Left renal pelvis (tissue), 4 donors: ENCODE measurements around the gene COPG1. TPM values are rescaled to one million over a fixed set of nuclear protein-coding genes. Genes with fewer than 3 reads are reported as not detected.

ENCODE experiments used
- DNase-seq, 4 donors: peaks; one replicate each; pipeline ENCODE4 v3.0.0-alpha.2; 2013; ENCODE audit warnings: low read depth in 4 of 4, low spot score in 3 of 4
- polyA plus RNA-seq, 4 donors: library from polyadenylated mRNA; unstranded; fragments of 120-200 nt; gene quantifications; one replicate each; pipeline ENCODE4 v1.2.1, GENCODE V29; 2013; ENCODE audit not compliant: insufficient read length in 4 of 4

The COPG1 gene
- polyA plus RNA-seq, 4 donors = 150 to 170 (median 154) TPM

GRCh38 chr3:129278966-129279906 lies 29.8 kb downstream of the COPG1 start:
- DNase-seq = peak in 3 of 4 donors; percentile 24 to 44 (median 30)

- no peak for DNase-seq
Observed at GRCh38 chr3:129280183-129280582, 30.8 kb downstream of the COPG1 start.

- no peak for DNase-seq
Observed at GRCh38 chr3:129281726-129282125, 32.3 kb downstream of the COPG1 start.

- DNase-seq = no peak
Observed at GRCh38 chr3:129282727-129283327, 33.4 kb downstream of the COPG1 start.

- DNase-seq = no peak
Observed at GRCh38 chr3:129286081-129286480, 36.7 kb downstream of the COPG1 start.

- no peak for DNase-seq
Observed at GRCh38 chr3:129288446-129288845, 39.0 kb downstream of the COPG1 start.

GRCh38 chr3:129289201-129289921 lies 40.0 kb downstream of the COPG1 start:
- DNase-seq = no peak

GRCh38 chr3:129291236-129291886 lies 42.0 kb downstream of the COPG1 start:
- no peak for DNase-seq

- DNase-seq = no peak
Observed at GRCh38 chr3:129295286-129295685, 45.9 kb downstream of the COPG1 start.

GRCh38 chr3:129304146-129304961 lies 54.9 kb downstream of the COPG1 start:
- no peak for DNase-seq

- no peak for DNase-seq
Observed at GRCh38 chr3:129304962-129305222, 55.5 kb downstream of the COPG1 start.

- DNase-seq = peak; percentile 57 to 74 (median 62)
Observed at GRCh38 chr3:129305592-129306091, 56.2 kb downstream of the COPG1 start.

GRCh38 chr3:129308636-129309035 lies 59.2 kb downstream of the COPG1 start:
- no peak for DNase-seq

GRCh38 chr3:129310111-129311011 lies 61.0 kb downstream of the COPG1 start:
- DNase-seq = no peak

GRCh38 chr3:129311054-129311902 lies 61.9 kb downstream of the COPG1 start:
- DNase-seq = no peak

GRCh38 chr3:129312021-129312639 lies 62.7 kb downstream of the COPG1 start:
- DNase-seq = no peak

- no peak for DNase-seq
Observed at GRCh38 chr3:129312671-129313414, 63.4 kb downstream of the COPG1 start.
